ENCODE measurements around the gene NPB.

The NPB gene

GRCh38 chr17:81947189-81947588 is 45.2 kb downstream of the NPB start, which contains the start of gene MYADML2:
TSS of gene MYADML2 (minus strand) at chr17:81947233. CDS start at chr17:81941741, 5,492 bp downstream.
- Histone ChIP-seq H3K9me3 (ENCODE audit: control extremely low read depth in 1 of 5, control insufficient read depth in 4 of 5, insufficient read depth in 2 of 5, low read depth in 1 of 5, low read length in 4 of 5) (no peaks in the 10 kb centered on the region), H3K4me3 (ENCODE audit: control insufficient read depth in 1 of 7, extremely low read depth in 1 of 7, insufficient read depth in 4 of 7, low read depth in 2 of 7, low read length in 6 of 7) (no peak within 1 kb of the TSS), H3K27me3 (replicated peaks in 2 of 5; ENCODE audit: control insufficient read depth in 4 of 5, insufficient read depth in 5 of 5, low read length in 4 of 5) (peaks cover 0 to 4% (median 0%) of the 10 kb centered on the region in 5 experiments), H3K27ac (ENCODE audit: insufficient read depth in 1 of 2, low read depth in 1 of 2, low read length in 2 of 2, poor library complexity in 1 of 2, severe bottlenecking in 2 of 2) (no peak within 1 kb of the TSS), H3K36me3 (ENCODE audit: control insufficient read depth in 4 of 4, insufficient read depth in 4 of 4, low read length in 3 of 4) (no peaks in the 10 kb centered on the region), H3K4me1 (ENCODE audit: control extremely low read depth in 1 of 4, control insufficient read depth in 4 of 4, insufficient read depth in 4 of 4, low read length in 3 of 4) (peaks cover 0 to 5% (median 0%) of the 10 kb centered on the region in 4 experiments)
- ChIA-PET POLR2A (no interaction called here), CTCF (interaction anchor here (1.0 kb wide), 1 partner anchor 74 kb away, joined by 4 read pairs; no protein-coding TSS in a partner anchor)
- DNase-seq = no peak
- 97% methylated on average over 5 of the region's 13 CpGs for WGBS (ENCODE audit: insufficient coverage)

- POLR2A ChIA-PET = no interaction called here
- Histone ChIP-seq H3K27me3 (replicated peaks in 2 of 5; ENCODE audit: control insufficient read depth in 4 of 5, insufficient read depth in 5 of 5, low read length in 4 of 5) (peaks cover 0 to 4% (median 0%) of the 10 kb centered on the region in 5 experiments), H3K9me3 (ENCODE audit: control extremely low read depth in 1 of 5, control insufficient read depth in 4 of 5, insufficient read depth in 2 of 5, low read depth in 1 of 5, low read length in 4 of 5) (no peaks in the 10 kb centered on the region), H3K36me3 (ENCODE audit: control insufficient read depth in 4 of 4, insufficient read depth in 4 of 4, low read length in 3 of 4) (no peaks in the 10 kb centered on the region), H3K27ac (ENCODE audit: insufficient read depth in 1 of 2, low read depth in 1 of 2, low read length in 2 of 2, poor library complexity in 1 of 2, severe bottlenecking in 2 of 2) (no peak overlapping the region), H3K4me3 (ENCODE audit: control insufficient read depth in 1 of 7, extremely low read depth in 1 of 7, insufficient read depth in 4 of 7, low read depth in 2 of 7, low read length in 6 of 7) (no peak overlapping the region), H3K4me1 (ENCODE audit: control extremely low read depth in 1 of 4, control insufficient read depth in 4 of 4, insufficient read depth in 4 of 4, low read length in 3 of 4) (peaks cover 0 to 12% (median 4%) of the 10 kb centered on the region in 4 experiments)
- WGBS (ENCODE audit: insufficient coverage) = 97% methylated on average over 11 of the region's 17 CpGs
- DNase-seq = no peak
- CTCF ChIA-PET = interaction anchor here (1.0 kb wide), 1 partner anchor 11 kb away, joined by 3 read pairs; no protein-coding TSS in a partner anchor
These were observed 46.8 kb downstream of the NPB start for GRCh38 chr17:81948635-81949378.

GRCh38 chr17:81950501-81950900 is 48.5 kb downstream of the NPB start:
- no peaks in the 10 kb centered on the region for H3K36me3 ChIP-seq (ENCODE audit: control insufficient read depth in 4 of 4, insufficient read depth in 4 of 4, low read length in 3 of 4)
- no peak overlapping the region for H3K27ac ChIP-seq (ENCODE audit: insufficient read depth in 1 of 2, low read depth in 1 of 2, low read length in 2 of 2, poor library complexity in 1 of 2, severe bottlenecking in 2 of 2)
- peaks cover 0 to 12% (median 4%) of the 10 kb centered on the region in 4 experiments for H3K4me1 ChIP-seq (ENCODE audit: control extremely low read depth in 1 of 4, control insufficient read depth in 4 of 4, insufficient read depth in 4 of 4, low read length in 3 of 4)
- 86% methylated on average over 15 of the region's 15 CpGs for WGBS (ENCODE audit: insufficient coverage)
- no peak for DNase-seq
- CTCF ChIA-PET = interaction anchor here (1.3 to 2.1 kb wide), 3 partner anchors 10 to 22 kb away, joined by 3 to 5 read pairs (median 4); no protein-coding TSS in a partner anchor
- no peaks in the 10 kb centered on the region for H3K9me3 ChIP-seq (ENCODE audit: control extremely low read depth in 1 of 5, control insufficient read depth in 4 of 5, insufficient read depth in 2 of 5, low read depth in 1 of 5, low read length in 4 of 5)
- no peak overlapping the region for H3K4me3 ChIP-seq (ENCODE audit: control insufficient read depth in 1 of 7, extremely low read depth in 1 of 7, insufficient read depth in 4 of 7, low read depth in 2 of 7, low read length in 6 of 7)
- POLR2A ChIA-PET = no interaction called here
- peaks cover 0 to 2% (median 0%) of the 10 kb centered on the region in 5 experiments for H3K27me3 ChIP-seq (replicated peaks in 2 of 5; ENCODE audit: control insufficient read depth in 4 of 5, insufficient read depth in 5 of 5, low read length in 4 of 5)

GRCh38 chr17:81951785-81952684 is 50.0 kb downstream of the NPB start:
- ChIA-PET CTCF (interaction anchor here (0.7 to 2.1 kb wide), 8 partner anchors 9 to 69 kb away, joined by 3 to 5 read pairs (median 3); partner anchors contain the start of gene ASPSCR1), POLR2A (interaction anchor here (0.7 kb wide), 1 partner anchor 7 kb away, joined by 4 read pairs; no protein-coding TSS in a partner anchor)
- H3K36me3 ChIP-seq (ENCODE audit: control insufficient read depth in 4 of 4, insufficient read depth in 4 of 4, low read length in 3 of 4) = no peaks in the 10 kb centered on the region
- H3K4me1 ChIP-seq (ENCODE audit: control extremely low read depth in 1 of 4, control insufficient read depth in 4 of 4, insufficient read depth in 4 of 4, low read length in 3 of 4) = peaks cover 0 to 12% (median 4%) of the 10 kb centered on the region in 4 experiments
- H3K4me3 ChIP-seq (ENCODE audit: control insufficient read depth in 1 of 7, extremely low read depth in 1 of 7, insufficient read depth in 4 of 7, low read depth in 2 of 7, low read length in 6 of 7) = no peak overlapping the region
- no peak for DNase-seq
- WGBS (ENCODE audit: insufficient coverage) = 66% methylated on average over 9 of the region's 13 CpGs
- peaks cover 0 to 2% (median 0%) of the 10 kb centered on the region in 5 experiments for H3K27me3 ChIP-seq (replicated peaks in 2 of 5; ENCODE audit: control insufficient read depth in 4 of 5, insufficient read depth in 5 of 5, low read length in 4 of 5)
- H3K9me3 ChIP-seq (ENCODE audit: control extremely low read depth in 1 of 5, control insufficient read depth in 4 of 5, insufficient read depth in 2 of 5, low read depth in 1 of 5, low read length in 4 of 5) = no peaks in the 10 kb centered on the region
- H3K27ac ChIP-seq (ENCODE audit: insufficient read depth in 1 of 2, low read depth in 1 of 2, low read length in 2 of 2, poor library complexity in 1 of 2, severe bottlenecking in 2 of 2) = no peak overlapping the region
